ENCODE measurements around the gene SPATA1.

GRCh38 chr1:84569216-84569615, 63.0 kb downstream of the SPATA1 start:
- TF ChIP-seq CTCF (IDR thresholded peaks at IDR 0.05) (no peak), EZH2 (IDR thresholded peaks at IDR 0.05) (no peak)

Measured in neural progenitor cell (in vitro differentiated cells).